ENCODE data around the gene LAMA2. TPM values are rescaled to one million over a fixed set of nuclear protein-coding genes. Genes with fewer than 3 reads are reported as not detected.

LAMA2 gene
- total RNA-seq, 1 donor from 2014 or later, result 185 TPM

DNA sequence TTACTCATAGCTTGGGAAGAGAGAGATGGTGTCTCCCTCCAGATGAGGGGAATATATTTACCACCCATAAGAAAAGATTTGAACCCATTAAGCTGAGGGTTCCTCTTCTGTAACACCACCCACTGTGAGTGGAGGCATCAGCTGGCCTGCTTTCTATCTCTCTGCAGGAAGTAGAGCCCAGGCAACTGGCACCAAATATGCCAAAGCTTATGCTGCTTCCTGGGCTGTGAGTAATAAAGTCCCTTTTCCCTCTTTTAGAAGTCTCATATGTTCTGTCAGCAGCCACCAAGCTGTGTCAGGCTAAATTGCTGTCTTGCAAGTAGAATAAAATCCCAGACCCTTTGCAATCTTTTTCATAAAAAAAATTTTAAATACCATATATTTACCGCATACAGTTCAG, 241.4 kb downstream of the LAMA2 start:
- DNase-seq, result no peak
- Histone ChIP-seq H3K4me1 (peaks cover 32% of the 10 kb centered on the region), H3K36me3 (no peaks in the 10 kb centered on the region), H3K4me3 (no peak overlapping the region), H3K27me3 (ENCODE audit: low read depth) (no peaks in the 10 kb centered on the region), H3K9me3 (replicated peaks) (no peaks in the 10 kb centered on the region), H3K27ac (replicated peaks) (peak overlapping the region; percentile 51)
- TF ChIP-seq, protein P1, sequence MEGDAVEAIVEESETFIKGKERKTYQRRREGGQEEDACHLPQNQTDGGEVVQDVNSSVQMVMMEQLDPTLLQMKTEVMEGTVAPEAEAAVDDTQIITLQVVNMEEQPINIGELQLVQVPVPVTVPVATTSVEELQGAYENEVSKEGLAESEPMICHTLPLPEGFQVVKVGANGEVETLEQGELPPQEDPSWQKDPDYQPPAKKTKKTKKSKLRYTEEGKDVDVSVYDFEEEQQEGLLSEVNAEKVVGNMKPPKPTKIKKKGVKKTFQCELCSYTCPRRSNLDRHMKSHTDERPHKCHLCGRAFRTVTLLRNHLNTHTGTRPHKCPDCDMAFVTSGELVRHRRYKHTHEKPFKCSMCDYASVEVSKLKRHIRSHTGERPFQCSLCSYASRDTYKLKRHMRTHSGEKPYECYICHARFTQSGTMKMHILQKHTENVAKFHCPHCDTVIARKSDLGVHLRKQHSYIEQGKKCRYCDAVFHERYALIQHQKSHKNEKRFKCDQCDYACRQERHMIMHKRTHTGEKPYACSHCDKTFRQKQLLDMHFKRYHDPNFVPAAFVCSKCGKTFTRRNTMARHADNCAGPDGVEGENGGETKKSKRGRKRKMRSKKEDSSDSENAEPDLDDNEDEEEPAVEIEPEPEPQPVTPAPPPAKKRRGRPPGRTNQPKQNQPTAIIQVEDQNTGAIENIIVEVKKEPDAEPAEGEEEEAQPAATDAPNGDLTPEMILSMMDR (IDR thresholded peaks at IDR 0.05; ENCODE audit: borderline replicate concordance), result no peak
- intact Hi-C loops (cut with micrococcal nuclease), result no loop called here

DNA sequence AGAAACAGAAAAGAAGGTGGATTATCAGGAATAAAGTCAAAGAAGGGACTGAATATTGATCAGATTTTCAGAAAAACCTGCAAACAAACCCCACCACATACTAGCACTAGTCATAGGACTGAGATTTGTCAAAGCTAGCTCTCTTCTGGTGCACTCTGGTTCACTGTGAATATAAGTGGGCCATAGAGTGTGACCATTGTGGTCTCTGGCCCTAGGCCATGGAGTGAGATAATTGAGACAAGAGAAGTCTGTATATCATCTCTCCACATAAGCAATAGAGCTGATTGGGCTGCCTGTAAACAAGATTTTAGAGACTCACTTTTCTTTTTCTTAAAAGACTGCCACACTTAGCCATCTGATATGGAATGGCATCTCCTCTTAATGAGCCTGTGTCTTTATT, 247.2 kb downstream of the LAMA2 start:
- Histone ChIP-seq H3K27me3 (ENCODE audit: low read depth) (no peaks in the 10 kb centered on the region), H3K4me3 (no peak overlapping the region), H3K4me1 (peaks cover 60% of the 10 kb centered on the region), H3K27ac (replicated peaks) (peak overlapping the region; percentile 85), H3K9me3 (replicated peaks) (no peaks in the 10 kb centered on the region), H3K36me3 (no peaks in the 10 kb centered on the region)
- TF ChIP-seq, protein P1 (IDR thresholded peaks at IDR 0.05; ENCODE audit: borderline replicate concordance), result no peak
- DNase-seq, result no peak
- intact Hi-C loops (cut with micrococcal nuclease), result no loop called here

DNA sequence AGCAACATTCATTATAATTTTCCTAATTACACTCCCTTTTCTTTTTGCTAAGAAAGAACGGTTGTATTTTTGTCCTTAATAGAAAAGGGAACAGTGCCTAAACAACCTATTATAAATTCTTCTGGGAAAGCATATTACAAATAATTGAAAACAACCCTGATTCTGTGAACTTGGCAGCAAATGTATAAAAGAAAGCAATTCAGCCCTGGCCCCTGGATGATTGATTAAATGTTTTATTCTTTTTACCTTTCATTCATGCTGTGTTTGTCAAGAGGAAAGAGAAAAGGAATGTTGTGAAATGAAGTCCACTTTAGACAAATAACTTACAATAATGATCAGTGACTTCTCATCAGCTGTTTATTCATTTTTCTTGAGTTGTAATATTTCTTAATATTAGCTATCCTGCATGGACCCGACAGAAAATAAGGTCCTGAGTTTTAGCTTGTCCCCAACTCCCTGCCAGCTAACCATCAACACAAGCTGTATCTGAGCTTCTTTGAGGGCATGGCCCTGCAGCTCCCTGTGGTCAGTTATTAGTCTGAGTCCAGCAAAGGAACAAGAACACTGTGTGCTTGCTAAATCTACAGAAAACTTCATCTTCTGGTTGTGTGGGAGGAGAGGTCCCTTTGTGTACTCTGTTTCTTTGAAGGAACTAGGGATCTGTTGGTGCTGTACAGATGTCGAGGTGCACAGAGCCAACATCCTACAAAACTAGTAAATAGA, 248.2 kb downstream of the LAMA2 start:
- Histone ChIP-seq H3K36me3 (no peaks in the 10 kb centered on the region), H3K4me3 (no peak overlapping the region), H3K27ac (replicated peaks) (peak overlapping the region; percentile 85), H3K9me3 (replicated peaks) (no peaks in the 10 kb centered on the region), H3K4me1 (peaks cover 69% of the 10 kb centered on the region), H3K27me3 (ENCODE audit: low read depth) (no peaks in the 10 kb centered on the region)
- DNase-seq, result peak; percentile 51
- intact Hi-C loops (cut with micrococcal nuclease), result no loop called here
- TF ChIP-seq, protein P1 (IDR thresholded peaks at IDR 0.05; ENCODE audit: borderline replicate concordance), result no peak

GRCh38 chr6:129133770-129134192, 250.8 kb downstream of the LAMA2 start:
- Histone ChIP-seq H3K9me3 (replicated peaks) (no peaks in the 10 kb centered on the region), H3K4me1 (peaks cover 94% of the 10 kb centered on the region), H3K4me3 (peak overlapping the region; percentile 9), H3K27ac (replicated peaks) (peak overlapping the region; percentile 85), H3K27me3 (ENCODE audit: low read depth) (no peaks in the 10 kb centered on the region), H3K36me3 (no peaks in the 10 kb centered on the region)
- TF ChIP-seq, protein P1 (IDR thresholded peaks at IDR 0.05; ENCODE audit: borderline replicate concordance), result no peak
- intact Hi-C loops (cut with micrococcal nuclease), result no loop called here
- no peak for DNase-seq

DNA sequence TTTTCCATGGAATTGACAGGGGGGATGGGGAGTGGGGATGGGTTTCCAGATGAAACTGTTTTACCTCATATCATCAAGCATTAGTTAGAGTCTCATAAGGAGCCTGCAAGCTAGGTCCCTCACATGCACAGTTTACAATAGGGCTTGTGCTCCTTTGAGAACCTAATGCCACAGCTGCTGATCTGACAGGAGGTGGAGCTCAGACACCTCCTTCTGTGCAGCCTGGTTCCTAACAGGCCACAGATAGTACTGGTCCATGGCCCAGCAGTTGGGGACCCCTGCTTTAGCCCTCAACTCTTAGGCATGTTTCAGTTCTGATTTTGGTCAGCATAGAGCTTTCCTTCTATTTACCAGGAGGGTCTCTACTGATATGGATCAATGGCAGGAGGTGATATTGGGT, 251.6 kb downstream of the LAMA2 start:
- no peak for DNase-seq
- Histone ChIP-seq H3K27ac (replicated peaks) (peak overlapping the region; percentile 85), H3K4me1 (peaks cover 94% of the 10 kb centered on the region), H3K36me3 (no peaks in the 10 kb centered on the region), H3K9me3 (replicated peaks) (no peaks in the 10 kb centered on the region), H3K4me3 (peak overlapping the region; percentile 13), H3K27me3 (ENCODE audit: low read depth) (no peaks in the 10 kb centered on the region)
- TF ChIP-seq, protein P1 (IDR thresholded peaks at IDR 0.05; ENCODE audit: borderline replicate concordance), result no peak
- intact Hi-C loops (cut with micrococcal nuclease), result no loop called here
